ENCODE results near the gene OASL.

DNA sequence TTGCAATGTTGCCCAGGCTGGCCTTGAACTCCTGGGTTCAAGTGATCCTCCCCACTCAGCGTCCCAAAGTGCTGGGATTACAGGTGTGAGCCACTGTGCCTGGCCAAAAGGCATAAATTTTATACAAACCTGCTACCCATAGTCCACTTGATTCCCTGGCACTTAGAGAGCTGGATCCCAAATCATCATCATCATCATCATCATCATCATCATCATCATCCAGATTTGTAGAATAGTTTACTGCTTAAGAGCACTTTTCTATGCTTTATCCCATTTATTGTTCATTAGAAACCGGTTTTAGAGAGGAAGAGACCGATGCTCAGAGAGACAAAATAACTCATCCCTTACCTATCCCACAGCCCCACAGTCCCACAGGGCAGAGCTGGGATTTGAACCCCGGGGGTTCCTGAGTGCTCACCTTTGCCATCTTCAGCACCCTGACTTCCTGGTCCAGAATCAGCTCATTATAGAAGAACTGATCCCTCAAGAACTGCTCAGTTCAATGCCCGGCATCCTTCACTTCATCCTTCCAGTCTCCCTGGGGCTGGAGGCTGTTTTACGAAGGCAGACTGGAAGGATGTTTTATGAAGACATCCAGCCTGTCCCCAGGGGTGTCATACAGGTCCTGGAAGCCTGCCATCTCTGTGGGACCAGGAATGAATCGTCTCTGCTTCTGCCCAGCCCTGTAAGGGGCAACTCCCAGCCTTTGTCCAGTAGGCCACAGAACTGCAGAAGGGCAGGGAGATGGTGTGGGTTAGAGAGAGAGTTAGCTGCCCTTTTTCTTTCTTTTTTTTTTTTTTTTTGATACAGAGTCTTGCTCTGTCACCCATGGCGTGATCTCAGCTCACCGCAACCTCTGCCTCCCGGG lies 20.2 kb upstream of the OASL start:
- TF ChIP-seq POLR2AphosphoS5 (IDR thresholded peaks at IDR 0.05) (no peak), POLR2A (IDR thresholded peaks at IDR 0.05) (no peak)
- TF ChIP-seq, protein P1, sequence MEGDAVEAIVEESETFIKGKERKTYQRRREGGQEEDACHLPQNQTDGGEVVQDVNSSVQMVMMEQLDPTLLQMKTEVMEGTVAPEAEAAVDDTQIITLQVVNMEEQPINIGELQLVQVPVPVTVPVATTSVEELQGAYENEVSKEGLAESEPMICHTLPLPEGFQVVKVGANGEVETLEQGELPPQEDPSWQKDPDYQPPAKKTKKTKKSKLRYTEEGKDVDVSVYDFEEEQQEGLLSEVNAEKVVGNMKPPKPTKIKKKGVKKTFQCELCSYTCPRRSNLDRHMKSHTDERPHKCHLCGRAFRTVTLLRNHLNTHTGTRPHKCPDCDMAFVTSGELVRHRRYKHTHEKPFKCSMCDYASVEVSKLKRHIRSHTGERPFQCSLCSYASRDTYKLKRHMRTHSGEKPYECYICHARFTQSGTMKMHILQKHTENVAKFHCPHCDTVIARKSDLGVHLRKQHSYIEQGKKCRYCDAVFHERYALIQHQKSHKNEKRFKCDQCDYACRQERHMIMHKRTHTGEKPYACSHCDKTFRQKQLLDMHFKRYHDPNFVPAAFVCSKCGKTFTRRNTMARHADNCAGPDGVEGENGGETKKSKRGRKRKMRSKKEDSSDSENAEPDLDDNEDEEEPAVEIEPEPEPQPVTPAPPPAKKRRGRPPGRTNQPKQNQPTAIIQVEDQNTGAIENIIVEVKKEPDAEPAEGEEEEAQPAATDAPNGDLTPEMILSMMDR (IDR thresholded peaks at IDR 0.05), result no peak

Data from prostate gland (tissue), 2 donors.